Testis (tissue), 3 donors: ENCODE measurements around the gene SOD3. TPM values are rescaled to one million over a fixed set of nuclear protein-coding genes. Genes with fewer than 3 reads are reported as not detected.

Source experiments
- DNase-seq: peaks from one replicate; pipeline ENCODE4 v3.0.0-alpha.2; 2019
- H3K27ac ChIP-seq, 2 donors: fragments of 200-600 bp; sonication (generic); one replicate each; pipeline ENCODE4 v1.5.1; 2019
- H3K27me3 ChIP-seq: fragments of 200-600 bp; sonication (generic); one replicate; pipeline ENCODE4 v1.5.1; 2019
- H3K36me3 ChIP-seq: fragments of 200-600 bp; sonication (generic); one replicate; pipeline ENCODE4 v1.5.1; 2017; ENCODE audit warnings: low read depth; ENCODE audit errors: missing control alignments
- H3K4me1 ChIP-seq: fragments of 200-600 bp; sonication (generic); one replicate; pipeline ENCODE4 v1.5.1; 2019
- H3K4me3 ChIP-seq, 2 donors: fragments of 200-600 bp; sonication (generic); one replicate each; pipeline ENCODE4 v1.5.1; 2017 to 2019
- H3K9me3 ChIP-seq: fragments of 200-600 bp; sonication (generic); one replicate; pipeline ENCODE4 v1.5.1; 2017
- POLR2A ChIP-seq: fragments of 450-650 bp; IDR thresholded peaks from one replicate; pipeline ENCODE4 v1.6.1; 2017; ENCODE audit warnings: antibody characterized with exemption, mild to moderate bottlenecking, moderate library complexity
- WGBS, 2 donors: methylation state at CpG; one replicate each; pipeline ENCODE4 v1.1.5; 2018; 5-methylcytosine and 5-hydroxymethylcytosine counted together
- intact Hi-C: fragments of 100-400 bp; cut with DNase I; formaldehyde crosslinking; loops from one replicate; pipeline ENCODE4 v1.15.1; 2023; ENCODE audit warnings: low total_unique reads
- polyA plus RNA-seq: library from polyadenylated mRNA; stranded (reverse); fragments of 350-450 nt; fragmentation: Illumina TruSeq; extraction: RNeasy Lipid Tissue Mini Kit (QIAGEN cat#74804); gene quantifications from one replicate; pipeline ENCODE4 v1.2.3, GENCODE V29; 2014; ENCODE audit warnings: low read depth, low replicate concordance; ENCODE audit not compliant: insufficient read depth
- total RNA-seq, 2 donors: library from RNA; depleted of rRNA; stranded (reverse); fragments of >200 nt; gene quantifications; one replicate each; pipeline ENCODE4 v1.2.3, GENCODE V29; 2016
- TF ChIP-seq, protein P1 (sequence below), 3 experiments: fragments of 450-650 bp in 2 of 3; fragments of 200-600 bp in 1 of 3; sonication (generic) in 1 of 3; IDR thresholded peaks; one replicate each; pipeline ENCODE4 v1.5.1; 2016 to 2019; ENCODE audit warnings: antibody characterized with exemption in 3 of 3, mild to moderate bottlenecking in 2 of 3, moderate library complexity in 1 of 3

SOD3 gene
- total and polyA plus RNA-seq, 3 donors from 2014 or later = 136 to 355 (median 354) TPM

DNA sequence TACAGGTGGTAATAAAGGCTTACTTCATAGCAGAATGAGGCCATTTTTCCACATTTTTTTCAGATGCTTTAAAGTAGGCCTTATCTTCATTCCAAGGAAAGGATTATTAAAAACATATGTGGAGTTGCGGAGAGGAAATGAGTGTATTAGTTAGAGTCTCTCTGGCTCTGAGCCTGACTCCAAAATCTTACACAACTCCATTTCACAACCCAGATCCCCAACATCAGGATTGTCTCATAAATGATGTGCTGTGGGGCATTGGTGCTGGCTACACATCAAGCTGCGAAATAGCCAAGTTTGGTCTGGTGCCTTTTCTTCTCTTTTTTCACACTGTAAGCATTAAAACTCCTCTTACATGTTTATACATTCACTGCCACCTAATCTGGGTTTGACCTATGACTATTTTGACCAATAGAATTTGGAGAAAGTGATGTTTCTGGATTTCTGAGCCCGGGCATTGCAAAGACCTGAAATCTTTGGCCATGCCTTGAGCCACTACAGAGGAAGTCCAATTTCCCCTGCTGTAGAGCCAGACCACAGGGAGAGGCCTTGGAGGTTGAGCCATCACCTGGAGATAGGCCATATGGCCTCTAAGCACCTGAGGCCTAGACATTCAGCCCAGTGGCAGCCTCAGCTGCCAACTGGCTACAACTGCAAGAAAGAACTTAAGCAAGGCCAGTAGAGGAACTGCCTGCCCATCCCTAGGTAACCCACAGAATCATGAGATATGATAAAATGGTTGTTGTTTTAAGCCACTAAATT, 16.7 kb upstream of the SOD3 start:
- H3K9me3 ChIP-seq = no peaks in the 10 kb centered on the region
- no peak overlapping the region for H3K4me3 ChIP-seq
- H3K4me1 ChIP-seq = no peaks in the 10 kb centered on the region
- H3K36me3 ChIP-seq = no peaks in the 10 kb centered on the region
- WGBS, 2 donors = 53 to 57% methylated on average over 3 of the region's 3 CpGs
- no peaks in the 10 kb centered on the region for H3K27me3 ChIP-seq
- H3K27ac ChIP-seq = no peak overlapping the region
- intact Hi-C loops = no loop called here
- DNase-seq = peak; percentile 32
- TF ChIP-seq, protein P1, sequence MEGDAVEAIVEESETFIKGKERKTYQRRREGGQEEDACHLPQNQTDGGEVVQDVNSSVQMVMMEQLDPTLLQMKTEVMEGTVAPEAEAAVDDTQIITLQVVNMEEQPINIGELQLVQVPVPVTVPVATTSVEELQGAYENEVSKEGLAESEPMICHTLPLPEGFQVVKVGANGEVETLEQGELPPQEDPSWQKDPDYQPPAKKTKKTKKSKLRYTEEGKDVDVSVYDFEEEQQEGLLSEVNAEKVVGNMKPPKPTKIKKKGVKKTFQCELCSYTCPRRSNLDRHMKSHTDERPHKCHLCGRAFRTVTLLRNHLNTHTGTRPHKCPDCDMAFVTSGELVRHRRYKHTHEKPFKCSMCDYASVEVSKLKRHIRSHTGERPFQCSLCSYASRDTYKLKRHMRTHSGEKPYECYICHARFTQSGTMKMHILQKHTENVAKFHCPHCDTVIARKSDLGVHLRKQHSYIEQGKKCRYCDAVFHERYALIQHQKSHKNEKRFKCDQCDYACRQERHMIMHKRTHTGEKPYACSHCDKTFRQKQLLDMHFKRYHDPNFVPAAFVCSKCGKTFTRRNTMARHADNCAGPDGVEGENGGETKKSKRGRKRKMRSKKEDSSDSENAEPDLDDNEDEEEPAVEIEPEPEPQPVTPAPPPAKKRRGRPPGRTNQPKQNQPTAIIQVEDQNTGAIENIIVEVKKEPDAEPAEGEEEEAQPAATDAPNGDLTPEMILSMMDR (IDR thresholded peaks at IDR 0.05) = no peak
- TF ChIP-seq POLR2A = no peak

DNA sequence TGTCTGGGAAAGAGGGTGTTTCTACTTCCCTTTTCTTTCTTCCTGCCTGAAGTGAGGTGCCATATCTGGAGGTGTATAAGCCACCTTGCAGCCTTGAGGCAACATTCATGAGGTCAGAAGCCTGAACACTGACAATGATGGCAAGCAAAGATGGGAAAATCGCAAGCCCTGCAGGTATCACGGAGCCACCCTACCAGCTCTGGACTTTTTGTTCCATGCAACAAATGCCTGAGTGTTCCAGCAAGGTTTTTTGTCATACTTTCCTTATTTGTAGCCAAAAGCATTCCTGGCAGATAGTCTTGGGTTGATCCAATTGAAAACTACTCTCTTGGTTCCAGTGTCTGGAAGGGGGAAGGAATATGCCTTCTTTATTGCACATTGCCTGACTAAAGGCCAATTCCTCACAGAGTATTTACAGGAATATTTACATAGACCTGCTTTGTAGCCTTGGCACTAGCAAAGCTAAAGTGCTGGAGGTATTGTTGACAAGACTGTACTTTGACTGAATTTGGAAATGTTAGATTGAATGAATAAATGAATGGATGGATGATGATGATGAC, 14.4 kb upstream of the SOD3 start:
- no peak for DNase-seq
- Histone ChIP-seq H3K27ac (no peak overlapping the region), H3K4me3 (no peak overlapping the region), H3K36me3 (no peaks in the 10 kb centered on the region), H3K27me3 (no peaks in the 10 kb centered on the region), H3K9me3 (no peaks in the 10 kb centered on the region), H3K4me1 (no peaks in the 10 kb centered on the region)
- TF ChIP-seq POLR2A = no peak
- TF ChIP-seq, protein P1 (IDR thresholded peaks at IDR 0.05) = no peak
- WGBS, 2 donors = 58 to 68% methylated on average over 2 of the region's 2 CpGs
- intact Hi-C loops = no loop called here

DNA sequence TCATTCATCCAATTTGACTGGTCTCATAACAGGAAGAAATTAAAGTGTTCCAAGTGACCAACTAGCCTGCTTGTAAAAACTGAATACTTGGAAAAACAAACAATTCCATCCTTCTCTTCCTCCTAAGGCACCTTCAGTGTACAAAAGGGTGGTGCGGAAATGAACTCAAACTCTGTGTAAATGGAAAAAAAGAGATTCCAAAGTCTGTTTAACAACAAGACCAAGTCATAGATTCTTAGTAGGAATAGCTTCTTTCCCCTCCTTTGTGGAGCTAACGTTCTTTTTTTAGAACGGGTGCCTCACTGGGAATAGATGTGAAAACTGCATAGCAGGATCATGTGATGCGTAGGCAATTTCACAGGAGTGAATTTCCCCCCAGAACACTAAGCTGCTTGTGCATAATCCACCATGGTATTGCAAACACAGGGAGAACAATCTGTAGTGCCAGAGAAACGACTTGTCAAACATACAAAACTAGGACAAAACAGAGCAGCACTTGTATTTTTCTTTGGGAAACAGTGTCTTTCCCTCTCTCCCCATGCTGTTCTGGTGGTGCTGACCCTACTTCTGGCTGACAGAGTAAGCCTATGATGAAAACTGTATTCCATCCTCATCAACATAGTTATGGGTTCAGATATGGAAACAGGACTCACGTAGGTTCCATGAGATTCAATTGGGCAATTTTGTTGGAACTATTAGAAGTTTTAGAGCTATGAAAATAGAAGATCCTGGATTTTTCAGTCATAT, 13.2 kb upstream of the SOD3 start:
- Histone ChIP-seq H3K4me3 (no peak overlapping the region), H3K4me1 (no peaks in the 10 kb centered on the region), H3K9me3 (no peaks in the 10 kb centered on the region), H3K27ac (no peak overlapping the region), H3K27me3 (no peaks in the 10 kb centered on the region), H3K36me3 (no peaks in the 10 kb centered on the region)
- intact Hi-C loops = no loop called here
- WGBS, 2 donors = 57 to 61% methylated on average over 6 of the region's 6 CpGs
- TF ChIP-seq, protein P1 (IDR thresholded peaks at IDR 0.05) = no peak
- TF ChIP-seq POLR2A = no peak
- DNase-seq = no peak

DNA sequence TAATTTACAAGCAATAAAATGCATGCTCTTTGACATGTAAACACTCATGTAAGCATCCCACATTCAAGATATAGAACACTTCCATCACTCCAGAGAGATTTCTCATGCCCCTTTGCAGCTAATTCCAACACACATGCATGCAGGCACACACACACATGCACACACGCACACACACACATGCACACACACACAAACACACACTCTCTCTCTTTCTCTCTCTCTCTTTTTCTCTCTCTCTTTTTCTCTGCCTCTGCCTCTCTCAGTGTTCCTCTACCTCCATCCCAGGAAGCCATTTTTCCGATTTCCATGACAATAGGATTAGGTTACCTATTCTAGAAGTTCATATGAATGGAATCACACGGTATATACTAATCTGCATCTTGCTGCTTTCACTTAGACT, 11.9 kb upstream of the SOD3 start:
- intact Hi-C loops = no loop called here
- 76 to 84% methylated on average over 3 of the region's 3 CpGs for WGBS, 2 donors

More for the DNA sequence above, 11.9 kb upstream of the SOD3 start:
- DNase-seq = no peak
- Histone ChIP-seq H3K9me3 (no peaks in the 10 kb centered on the region), H3K27me3 (no peaks in the 10 kb centered on the region), H3K27ac (no peak overlapping the region), H3K36me3 (no peaks in the 10 kb centered on the region), H3K4me3 (no peak overlapping the region), H3K4me1 (no peaks in the 10 kb centered on the region)
- no peak for TF ChIP-seq POLR2A
- TF ChIP-seq, protein P1 (IDR thresholded peaks at IDR 0.05) = no peak
